ENCODE data around the gene SPINK5.

The SPINK5 gene

DNA sequence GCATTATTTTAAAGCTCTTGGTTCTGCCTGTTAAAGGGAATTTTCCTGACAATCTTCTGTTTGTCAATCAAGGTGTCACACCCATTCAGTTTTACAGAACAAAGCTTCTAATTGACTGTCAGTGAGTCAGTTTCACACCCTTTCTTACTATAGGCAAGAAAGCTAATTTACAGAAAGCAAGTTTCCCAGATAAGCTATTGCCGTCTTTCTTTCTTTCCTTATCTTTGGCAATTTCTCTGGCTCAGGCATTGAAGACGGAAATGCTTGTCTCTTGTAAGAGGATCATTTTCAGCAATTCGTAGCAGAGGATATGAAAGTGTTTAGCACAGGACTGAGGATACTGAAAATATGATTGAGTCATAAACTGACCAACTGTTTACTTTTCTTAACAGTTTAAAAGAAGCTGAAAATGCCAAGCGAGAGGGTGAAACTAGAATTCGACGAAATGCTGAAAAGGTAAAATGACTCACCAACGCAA lies 27.0 kb downstream of the SPINK5 start:
- H3K4me3 ChIP-seq (ENCODE audit: low read depth, low read length), result no peak overlapping the region
- TF ChIP-seq, protein P1, sequence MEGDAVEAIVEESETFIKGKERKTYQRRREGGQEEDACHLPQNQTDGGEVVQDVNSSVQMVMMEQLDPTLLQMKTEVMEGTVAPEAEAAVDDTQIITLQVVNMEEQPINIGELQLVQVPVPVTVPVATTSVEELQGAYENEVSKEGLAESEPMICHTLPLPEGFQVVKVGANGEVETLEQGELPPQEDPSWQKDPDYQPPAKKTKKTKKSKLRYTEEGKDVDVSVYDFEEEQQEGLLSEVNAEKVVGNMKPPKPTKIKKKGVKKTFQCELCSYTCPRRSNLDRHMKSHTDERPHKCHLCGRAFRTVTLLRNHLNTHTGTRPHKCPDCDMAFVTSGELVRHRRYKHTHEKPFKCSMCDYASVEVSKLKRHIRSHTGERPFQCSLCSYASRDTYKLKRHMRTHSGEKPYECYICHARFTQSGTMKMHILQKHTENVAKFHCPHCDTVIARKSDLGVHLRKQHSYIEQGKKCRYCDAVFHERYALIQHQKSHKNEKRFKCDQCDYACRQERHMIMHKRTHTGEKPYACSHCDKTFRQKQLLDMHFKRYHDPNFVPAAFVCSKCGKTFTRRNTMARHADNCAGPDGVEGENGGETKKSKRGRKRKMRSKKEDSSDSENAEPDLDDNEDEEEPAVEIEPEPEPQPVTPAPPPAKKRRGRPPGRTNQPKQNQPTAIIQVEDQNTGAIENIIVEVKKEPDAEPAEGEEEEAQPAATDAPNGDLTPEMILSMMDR (IDR thresholded peaks at IDR 0.05; ENCODE audit: low read depth, low read length, missing control alignments), result no peak
- no peak for DNase-seq (ENCODE audit: low read depth)

DNA sequence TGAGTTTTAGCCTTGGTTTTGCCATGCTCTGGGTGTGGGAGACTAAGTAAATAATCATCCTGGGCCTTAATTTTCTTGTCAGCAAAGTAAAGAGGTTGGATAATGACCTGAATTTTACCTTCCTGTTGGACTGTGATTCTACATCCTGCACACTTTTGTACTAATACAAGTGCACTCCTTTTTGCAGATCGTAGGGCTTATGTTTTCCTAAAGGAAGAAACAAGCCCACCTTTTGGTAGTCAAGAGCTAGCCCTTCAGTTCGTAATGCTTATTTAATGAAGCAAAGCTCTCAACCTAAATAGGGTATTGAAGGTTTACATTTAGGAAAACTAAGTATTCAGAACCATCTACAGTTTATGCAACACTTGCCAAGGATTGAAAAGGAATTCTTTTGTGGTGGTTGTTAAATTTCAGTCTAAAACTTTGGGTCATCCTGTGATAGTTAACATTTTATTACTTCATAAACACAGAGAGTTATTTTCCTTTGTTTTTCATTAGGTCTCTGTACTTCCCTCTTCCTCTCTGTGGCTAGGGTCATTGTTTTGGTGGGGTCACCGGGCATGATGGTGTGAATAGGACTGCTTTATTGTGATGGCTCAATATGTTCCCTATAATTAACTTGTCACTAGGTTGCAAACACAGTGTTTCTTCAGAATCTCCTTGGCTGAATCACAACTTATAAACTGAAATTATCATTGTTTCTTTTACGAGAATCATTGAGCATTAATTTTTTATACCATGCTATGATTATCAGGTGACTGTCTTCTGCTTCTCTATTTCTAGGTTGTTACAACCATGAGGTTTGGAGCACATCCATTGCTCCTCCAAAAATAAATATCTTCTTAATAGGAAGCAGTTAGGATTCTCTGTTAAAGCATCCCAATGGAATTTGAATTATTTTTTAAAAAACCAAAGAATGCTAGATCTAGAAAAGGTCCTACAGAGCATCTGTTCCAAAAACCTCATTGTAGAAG lies 28.5 kb downstream of the SPINK5 start:
- TF ChIP-seq, protein P1 (IDR thresholded peaks at IDR 0.05; ENCODE audit: low read depth, low read length, missing control alignments), result no peak
- DNase-seq (ENCODE audit: low read depth), result no peak
- H3K4me3 ChIP-seq (ENCODE audit: low read depth, low read length), result no peak overlapping the region

DNA sequence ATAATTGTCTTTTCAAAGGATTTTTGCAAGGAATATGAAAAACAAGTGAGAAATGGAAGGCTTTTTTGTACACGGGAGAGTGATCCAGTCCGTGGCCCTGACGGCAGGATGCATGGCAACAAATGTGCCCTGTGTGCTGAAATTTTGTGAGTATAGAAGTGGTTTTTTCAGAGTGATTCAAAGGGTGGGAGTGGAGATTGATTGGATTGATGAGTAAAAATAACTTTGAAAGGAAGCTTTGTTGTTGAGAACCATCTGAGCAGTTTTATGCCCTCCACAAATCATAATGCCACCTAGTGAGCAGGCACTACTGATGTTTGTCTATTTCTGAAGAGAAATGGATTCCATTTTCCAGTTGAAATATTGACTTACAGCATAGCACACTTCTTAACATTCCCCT lies 30.6 kb downstream of the SPINK5 start:
- no peak for DNase-seq (ENCODE audit: low read depth)
- TF ChIP-seq, protein P1 (IDR thresholded peaks at IDR 0.05; ENCODE audit: low read depth, low read length, missing control alignments), result no peak
- no peak overlapping the region for H3K4me3 ChIP-seq (ENCODE audit: low read depth, low read length)

DNA sequence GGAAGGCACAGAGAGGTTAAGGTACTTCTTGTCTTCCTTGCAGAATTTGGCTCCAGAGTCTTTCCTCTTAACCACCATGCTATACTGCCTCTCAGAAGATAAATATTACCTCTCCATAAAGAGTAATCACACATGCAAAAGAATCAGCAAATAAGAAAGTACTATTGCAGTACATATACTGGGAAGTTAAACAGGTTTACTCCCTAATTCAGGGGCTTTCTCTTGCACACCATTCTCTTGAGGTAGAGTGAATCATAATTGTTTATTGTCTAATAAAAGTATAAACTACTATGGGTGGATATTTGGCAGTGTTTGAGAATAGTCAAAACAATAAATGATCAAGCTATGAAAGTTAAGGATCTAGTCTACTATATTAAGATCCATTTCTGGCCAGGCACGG lies 40.4 kb downstream of the SPINK5 start:
- TF ChIP-seq, protein P1 (IDR thresholded peaks at IDR 0.05; ENCODE audit: low read depth, low read length, missing control alignments), result no peak
- DNase-seq (ENCODE audit: low read depth), result no peak
- H3K4me3 ChIP-seq (ENCODE audit: low read depth, low read length), result no peak overlapping the region

DNA sequence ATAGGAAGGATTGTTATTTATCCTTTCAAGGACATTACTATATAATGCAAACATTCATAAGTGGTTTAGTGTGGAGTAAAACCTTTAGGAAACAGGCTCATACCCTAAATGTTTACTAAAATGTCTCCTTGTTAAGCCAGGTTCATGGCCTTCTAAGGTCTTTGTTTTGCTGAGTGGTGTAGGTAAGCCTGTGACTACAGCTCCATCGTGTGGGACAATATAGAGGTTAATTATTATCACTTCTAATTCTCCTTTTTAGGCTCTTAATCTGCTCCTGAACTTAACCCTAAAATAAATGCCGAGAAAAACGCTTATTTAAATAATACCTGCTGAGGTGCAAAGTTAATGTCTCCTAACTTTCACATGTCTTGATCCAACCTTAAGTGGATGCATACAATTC lies 43.8 kb downstream of the SPINK5 start:
- H3K4me3 ChIP-seq (ENCODE audit: low read depth, low read length), result no peak overlapping the region
- TF ChIP-seq, protein P1 (IDR thresholded peaks at IDR 0.05; ENCODE audit: low read depth, low read length, missing control alignments), result no peak
- DNase-seq (ENCODE audit: low read depth), result no peak

DNA sequence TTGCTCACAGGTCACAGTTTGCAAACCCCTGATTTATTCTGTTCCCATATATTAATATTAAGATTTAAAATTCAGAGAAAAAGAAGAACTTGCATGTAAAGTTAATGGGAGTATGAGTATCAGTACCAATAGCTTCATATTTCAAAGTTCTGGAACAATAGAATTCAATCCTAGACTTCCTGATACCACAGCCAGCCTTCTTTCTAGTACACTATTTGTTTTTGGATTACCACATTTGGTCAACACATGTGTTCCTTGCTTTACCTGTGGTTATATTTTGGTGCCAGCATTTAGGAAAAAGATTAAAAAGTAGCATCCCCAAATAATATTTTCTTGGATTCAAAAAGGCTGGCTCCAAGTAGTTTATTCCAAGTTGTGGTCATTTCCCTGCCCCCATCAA lies 49.5 kb downstream of the SPINK5 start:
- TF ChIP-seq, protein P1 (IDR thresholded peaks at IDR 0.05; ENCODE audit: low read depth, low read length, missing control alignments), result no peak
- H3K4me3 ChIP-seq (ENCODE audit: low read depth, low read length), result no peak overlapping the region
- DNase-seq (ENCODE audit: low read depth), result no peak

Measured in GM12864 (cell line).